Caco-2 (cell line): ENCODE data around the gene PSKH1. TPM values are rescaled to one million over a fixed set of nuclear protein-coding genes. Genes with fewer than 3 reads are reported as not detected.
A peak's percentile ranks its signal among the peaks of the same experiment; 100 is the strongest.

ENCODE experiments used
- BruUV-seq: library from RNA; stranded (reverse); fragments of 400-500 nt; replicated peaks from 2 replicates; lab custom pipeline; 2021; lab: Mats Ljungman, UMichigan
- CTCF ChIA-PET: fragments of 300-600 bp; sonication (Branson Sonifier 250); formaldehyde crosslinking; loops from one replicate; lab custom pipeline; 2022; ENCODE audit warnings: antibody characterized with exemption; lab: Charles Lee
- POLR2A ChIA-PET: fragments of 300-600 bp; sonication (Branson Sonifier 250); formaldehyde crosslinking; loops from one replicate; lab custom pipeline; 2022; ENCODE audit warnings: antibody characterized with exemption; lab: Charles Lee
- DNase-seq, 2 experiments: peaks; one replicate each; pipeline versions ENCODE4 v3.0.0 to v3.0.0-alpha.2; 2020 to 2022
- H3K27me3 ChIP-seq: replicated peaks from 2 replicates; pipeline ENCODE4 v1.6.0; 2011; ENCODE audit warnings: low read length; ENCODE audit not compliant: control insufficient read depth, insufficient read depth
- H3K36me3 ChIP-seq: 2 replicates; pipeline ENCODE4 v1.5.1; 2011; ENCODE audit warnings: low read length; ENCODE audit not compliant: control insufficient read depth, insufficient read depth
- H3K4me1 ChIP-seq: fragments of 250-450 bp; sonication (Bioruptor Pico); 2 replicates; pipeline ENCODE4 v1.5.1; 2020; ENCODE audit warnings: mild to moderate bottlenecking
- H3K4me3 ChIP-seq: 2 replicates; pipeline ENCODE4 v1.5.1; 2011; ENCODE audit warnings: low read depth, mild to moderate bottlenecking, control low read depth, low read length
- H3K9me3 ChIP-seq: fragments of 250-450 bp; sonication (Bioruptor Pico); 2 replicates; pipeline ENCODE4 v1.5.1; 2020; ENCODE audit warnings: mild to moderate bottlenecking, moderate library complexity
- H3K27ac Mint-ChIP-seq: one replicate; pipeline ENCODE4 v1.8.0; 2022; ENCODE audit warnings: mixed read lengths; ENCODE audit not compliant: unreplicated experiment
- H3K27me3 Mint-ChIP-seq: one replicate; pipeline ENCODE4 v1.8.0; 2022; ENCODE audit warnings: mixed read lengths; ENCODE audit not compliant: insufficient read depth, unreplicated experiment
- H3K36me3 Mint-ChIP-seq: one replicate; pipeline ENCODE4 v1.8.0; 2022; ENCODE audit warnings: mild to moderate bottlenecking, mixed read lengths; ENCODE audit not compliant: insufficient read depth, unreplicated experiment
- H3K4me1 Mint-ChIP-seq: one replicate; pipeline ENCODE4 v1.8.0; 2022; ENCODE audit warnings: low read depth, mixed read lengths; ENCODE audit not compliant: unreplicated experiment
- H3K4me3 Mint-ChIP-seq: one replicate; pipeline ENCODE4 v1.8.0; 2022; ENCODE audit warnings: mild to moderate bottlenecking, moderate library complexity, mixed read lengths; ENCODE audit not compliant: unreplicated experiment
- H3K9me3 Mint-ChIP-seq: one replicate; pipeline ENCODE4 v1.8.0; 2022; ENCODE audit warnings: mixed read lengths; ENCODE audit not compliant: unreplicated experiment
- CTCF ChIP-seq, 2 experiments: fragments of 200-600 bp in 1 of 2; IDR thresholded peaks; 1 replicate in 1 of 2; 2 replicates in 1 of 2; pipeline versions ENCODE4 v1.5.1 to v1.8.0; 2011 to 2022; ENCODE audit warnings: antibody characterized with exemption in 1 of 2, control low read depth in 1 of 2, inconsistent platforms in 1 of 2, low read depth in 1 of 2, low read length in 1 of 2, mild to moderate bottlenecking in 1 of 2, moderate library complexity in 1 of 2; ENCODE audit not compliant: insufficient read depth in 1 of 2, severe bottlenecking in 1 of 2, unreplicated experiment in 1 of 2
- intact Hi-C: fragments of 100-400 bp; cut with micrococcal nuclease; formaldehyde crosslinking; loops from one replicate; pipeline ENCODE4 v1.10.0; 2022; ENCODE audit not compliant: unreplicated experiment
- total RNA-seq: library from RNA; stranded (reverse); gene quantifications from 2 replicates; pipeline ENCODE4 v1.2.3, GENCODE V29; 2022

Gene PSKH1
- total RNA-seq, 1 experiment from 2014 or later = 41.3 TPM

- H3K9me3 ChIP-seq = no peaks in the 10 kb centered on the region
- TSS peak; percentile 37 for BruUV-seq
- H3K27ac Mint-ChIP-seq = peak overlapping the region; percentile 97
- ChIA-PET CTCF (interaction anchor here (0.8 to 1.3 kb wide), 3 partner anchors 10 to 147 kb away, joined by 3 to 4 read pairs (median 3); no protein-coding TSS in a partner anchor), POLR2A (interaction anchor here (1.4 kb wide), 1 partner anchor 42 kb away, joined by 4 read pairs; no protein-coding TSS in a partner anchor)
- H3K4me1 ChIP-seq = peaks cover 17% of the 10 kb centered on the region; the same call in 1 of the 2 replicates
- H3K4me3 ChIP-seq = peak overlapping the region; percentile 99
- no peaks in the 10 kb centered on the region for H3K27me3 Mint-ChIP-seq
- no peak for DNase-seq
- no peaks in the 10 kb centered on the region for H3K9me3 Mint-ChIP-seq
- peak overlapping the region; percentile 89 for H3K4me3 Mint-ChIP-seq
- no peak for TF ChIP-seq CTCF (IDR thresholded peaks at IDR 0.05; ENCODE audit: insufficient read depth in 1 of 2, low read depth in 1 of 2, low read length in 1 of 2, severe bottlenecking in 1 of 2, unreplicated experiment in 1 of 2)
- H3K27me3 ChIP-seq = no peaks in the 10 kb centered on the region
- peaks cover 14% of the 10 kb centered on the region for H3K4me1 Mint-ChIP-seq
- H3K36me3 ChIP-seq = no peaks in the 10 kb centered on the region
- intact Hi-C loops = loop anchor here (1.0 to 2.0 kb wide), 2 partner anchors 41 to 48 kb away; partner anchors contain the start of gene NUTF2
- H3K36me3 Mint-ChIP-seq = peaks cover 17% of the 10 kb centered on the region
Observed at GRCh38 chr16:67893743-67894399, 817 bp downstream of the PSKH1 start.

DNA sequence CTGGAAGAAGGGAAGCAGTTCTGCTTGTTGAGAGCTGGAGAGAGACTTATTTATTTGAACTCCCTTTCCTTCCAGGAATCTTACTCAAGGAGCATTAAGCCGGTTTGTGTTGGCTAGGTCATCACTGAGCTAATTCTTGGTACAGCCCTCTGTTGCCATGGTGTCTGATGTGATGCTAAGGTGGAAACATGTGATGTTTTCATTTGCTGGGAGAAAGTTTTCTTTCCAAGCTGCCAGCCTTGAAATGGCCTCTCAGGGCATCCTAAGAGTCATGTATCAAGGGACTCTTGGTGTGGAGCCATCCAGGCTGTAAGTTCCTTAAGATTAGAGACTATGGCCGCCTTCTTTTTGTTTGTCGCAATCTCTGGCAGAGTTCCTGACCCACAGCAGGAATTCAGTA lies 4.2 kb downstream of the PSKH1 start:
- no peak for TF ChIP-seq CTCF (IDR thresholded peaks at IDR 0.05; ENCODE audit: insufficient read depth in 1 of 2, low read depth in 1 of 2, low read length in 1 of 2, severe bottlenecking in 1 of 2, unreplicated experiment in 1 of 2)
- no peaks in the 10 kb centered on the region for H3K27me3 ChIP-seq
- DNase-seq = no peak
- no peaks in the 10 kb centered on the region for H3K27me3 Mint-ChIP-seq
- intact Hi-C loops = no loop called here
- POLR2A ChIA-PET = interaction anchor here (0.6 to 1.0 kb wide), 2 partner anchors 38 to 480 kb away, joined by 3 to 4 read pairs; no protein-coding TSS in a partner anchor
- H3K36me3 ChIP-seq = no peaks in the 10 kb centered on the region
- no peaks in the 10 kb centered on the region for H3K9me3 ChIP-seq
- H3K9me3 Mint-ChIP-seq = no peaks in the 10 kb centered on the region
- no TSS peak for BruUV-seq
- H3K36me3 Mint-ChIP-seq = peaks cover 13% of the 10 kb centered on the region
- H3K4me3 ChIP-seq = no peak overlapping the region
- CTCF ChIA-PET = interaction anchor here (0.9 kb wide), 1 partner anchor 14 kb away, joined by 3 read pairs; no protein-coding TSS in a partner anchor
- peaks cover 22% of the 10 kb centered on the region for H3K4me1 ChIP-seq
- no peak overlapping the region for H3K4me3 Mint-ChIP-seq
- H3K27ac Mint-ChIP-seq = no peak overlapping the region
- H3K4me1 Mint-ChIP-seq = peaks cover 14% of the 10 kb centered on the region

GRCh38 chr16:67901734-67902133 lies 8.7 kb downstream of the PSKH1 start:
- Mint-ChIP-seq H3K27ac (peak overlapping the region; percentile 55), H3K36me3 (peaks cover 16% of the 10 kb centered on the region), H3K4me3 (no peak overlapping the region), H3K27me3 (no peaks in the 10 kb centered on the region), H3K4me1 (no peaks in the 10 kb centered on the region), H3K9me3 (no peaks in the 10 kb centered on the region)
- BruUV-seq = no TSS peak
- no peaks in the 10 kb centered on the region for H3K36me3 ChIP-seq
- TF ChIP-seq CTCF (IDR thresholded peaks at IDR 0.05; ENCODE audit: insufficient read depth in 1 of 2, low read depth in 1 of 2, low read length in 1 of 2, severe bottlenecking in 1 of 2, unreplicated experiment in 1 of 2) = no peak
- H3K27me3 ChIP-seq = no peaks in the 10 kb centered on the region
- H3K4me1 ChIP-seq = peaks cover 13% of the 10 kb centered on the region; the same call in 1 of the 2 replicates
- DNase-seq = peak; percentile 48 to 63
- H3K4me3 ChIP-seq = no peak overlapping the region
- intact Hi-C loops = no loop called here
- ChIA-PET CTCF (no interaction called here), POLR2A (no interaction called here)
- H3K9me3 ChIP-seq = no peaks in the 10 kb centered on the region
